MM.1S (cell line): ENCODE results near the gene P4HA1.
"Not testable (repeated sequence)": the region's sequence is repeated elsewhere in the genome, so short reads cannot be mapped to it uniquely, and the experiment has no call there.

Source experiments
- EZH2 ChIP-seq: fragments of 300-600 bp; sonication (generic); optimal IDR thresholded peaks from 2 replicates; pipeline ENCODE3; 2017; ENCODE audit warnings: low read depth, mild to moderate bottlenecking, antibody characterized with exemption, low read length, mixed read lengths
- EZH2phosphoT487 ChIP-seq: fragments of 300-600 bp; sonication (generic); IDR thresholded peaks from 2 replicates; pipeline ENCODE4 v1.6.1; 2018; ENCODE audit warnings: antibody characterized with exemption, low read length
- TF ChIP-seq, protein P1 (sequence below): fragments of 300-600 bp; sonication (generic); IDR thresholded peaks from 2 replicates; pipeline ENCODE4 v1.5.1; 2016; ENCODE audit warnings: antibody characterized with exemption, low read length, mixed read lengths

DNA sequence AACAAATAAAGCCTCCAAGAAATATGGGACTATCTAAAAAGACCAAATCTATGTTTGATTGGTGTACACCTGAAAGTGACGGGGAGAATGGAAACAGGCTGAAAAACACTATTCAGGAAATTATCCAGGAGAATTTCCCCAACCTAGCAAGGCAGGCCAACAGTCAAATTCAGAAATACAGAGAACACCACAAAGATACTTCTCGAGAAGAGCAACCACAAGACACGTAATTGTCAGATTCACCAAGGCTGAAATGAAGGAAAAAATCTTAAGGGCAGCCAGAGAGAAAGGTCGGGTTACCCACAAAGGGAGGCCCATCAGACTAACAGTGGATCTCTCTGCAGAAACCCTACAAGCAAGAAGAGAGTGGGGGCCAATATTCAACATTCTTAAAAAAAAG lies 73.7 kb downstream of the P4HA1 start:
- TF ChIP-seq, protein P1, sequence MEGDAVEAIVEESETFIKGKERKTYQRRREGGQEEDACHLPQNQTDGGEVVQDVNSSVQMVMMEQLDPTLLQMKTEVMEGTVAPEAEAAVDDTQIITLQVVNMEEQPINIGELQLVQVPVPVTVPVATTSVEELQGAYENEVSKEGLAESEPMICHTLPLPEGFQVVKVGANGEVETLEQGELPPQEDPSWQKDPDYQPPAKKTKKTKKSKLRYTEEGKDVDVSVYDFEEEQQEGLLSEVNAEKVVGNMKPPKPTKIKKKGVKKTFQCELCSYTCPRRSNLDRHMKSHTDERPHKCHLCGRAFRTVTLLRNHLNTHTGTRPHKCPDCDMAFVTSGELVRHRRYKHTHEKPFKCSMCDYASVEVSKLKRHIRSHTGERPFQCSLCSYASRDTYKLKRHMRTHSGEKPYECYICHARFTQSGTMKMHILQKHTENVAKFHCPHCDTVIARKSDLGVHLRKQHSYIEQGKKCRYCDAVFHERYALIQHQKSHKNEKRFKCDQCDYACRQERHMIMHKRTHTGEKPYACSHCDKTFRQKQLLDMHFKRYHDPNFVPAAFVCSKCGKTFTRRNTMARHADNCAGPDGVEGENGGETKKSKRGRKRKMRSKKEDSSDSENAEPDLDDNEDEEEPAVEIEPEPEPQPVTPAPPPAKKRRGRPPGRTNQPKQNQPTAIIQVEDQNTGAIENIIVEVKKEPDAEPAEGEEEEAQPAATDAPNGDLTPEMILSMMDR, result not testable (repeated sequence)
- not testable (repeated sequence) for TF ChIP-seq EZH2, EZH2phosphoT487
